Astrocyte of the hippocampus (primary cell): ENCODE data around the gene SIGLEC10.
"Not testable (repeated sequence)": the region's sequence is repeated elsewhere in the genome, so short reads cannot be mapped to it uniquely, and the experiment has no call there.

Experiments
- DNase-seq: peaks from one replicate; pipeline ENCODE4 v3.0.0; 2011; ENCODE audit warnings: low read depth, low spot score

The SIGLEC10 gene

DNA sequence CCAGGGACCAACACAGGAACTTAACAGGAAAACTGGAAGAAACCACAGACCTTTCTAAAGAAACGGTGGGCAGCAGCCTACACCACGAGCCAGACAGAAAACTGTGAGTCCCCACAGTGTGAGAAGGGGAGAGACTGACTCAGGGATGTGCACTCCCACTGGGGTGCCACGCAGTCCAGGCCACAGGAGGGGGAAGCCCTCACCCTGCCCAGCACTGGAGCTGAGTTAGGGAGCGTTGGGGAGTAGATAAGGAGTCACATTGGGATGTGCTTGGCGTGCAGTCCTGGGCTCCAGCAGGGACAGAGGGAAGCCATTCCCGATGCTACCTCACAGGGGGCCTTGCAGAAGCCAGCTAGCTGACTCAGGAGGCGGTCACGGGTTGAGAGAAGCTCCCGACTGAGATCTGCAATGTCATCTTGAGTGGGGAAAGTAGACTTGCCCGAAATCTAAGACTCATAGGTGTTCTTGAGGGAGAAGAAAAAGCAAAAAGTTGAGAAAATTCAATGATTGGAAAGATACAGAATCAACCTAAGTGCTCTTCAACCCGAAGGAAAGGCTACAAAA is 23.5 kb upstream of the SIGLEC10 start:
- DNase-seq, result no peak

DNA sequence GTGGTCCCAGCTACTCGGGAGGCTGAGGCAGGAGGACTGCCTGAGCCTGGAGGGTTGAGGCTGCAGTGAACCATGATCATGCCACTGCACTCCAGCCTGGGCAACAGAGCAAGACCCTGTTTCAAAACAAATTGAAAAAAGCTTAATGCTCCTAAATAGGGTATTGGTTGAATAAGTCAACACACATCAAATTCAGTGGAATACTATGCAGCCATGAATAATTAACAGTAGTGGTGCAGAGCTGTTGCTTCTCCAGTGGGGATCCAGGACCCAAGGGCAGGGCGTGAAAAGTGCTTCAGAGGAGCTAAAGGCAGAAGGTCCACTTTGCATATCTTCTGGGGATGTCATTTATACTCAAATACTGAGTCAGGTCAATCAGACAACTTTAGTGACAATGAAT is 22.6 kb upstream of the SIGLEC10 start:
- DNase-seq, result no peak

DNA sequence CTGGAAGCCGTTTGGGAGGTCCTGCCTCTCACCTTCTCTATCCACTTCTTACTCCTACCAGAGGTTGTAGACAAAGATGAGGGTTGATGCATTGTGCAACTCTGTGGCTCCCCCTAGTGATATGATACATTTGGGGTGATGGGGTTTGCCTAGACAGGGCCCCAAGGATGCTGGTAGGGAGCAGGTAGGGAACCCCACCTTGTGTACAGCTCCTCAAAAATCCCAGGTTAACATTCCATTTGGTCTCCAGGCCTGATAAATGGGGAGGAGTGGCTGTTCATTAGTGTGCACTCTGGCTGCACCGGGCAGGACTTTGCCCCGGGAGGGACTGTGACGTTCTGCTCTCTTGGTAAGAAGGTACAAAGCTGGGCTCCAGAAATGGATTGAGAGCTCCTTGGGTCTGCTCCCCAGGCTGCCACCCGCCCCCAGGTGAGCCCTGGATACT is 21.6 kb upstream of the SIGLEC10 start:
- DNase-seq, result peak; percentile 6

DNA sequence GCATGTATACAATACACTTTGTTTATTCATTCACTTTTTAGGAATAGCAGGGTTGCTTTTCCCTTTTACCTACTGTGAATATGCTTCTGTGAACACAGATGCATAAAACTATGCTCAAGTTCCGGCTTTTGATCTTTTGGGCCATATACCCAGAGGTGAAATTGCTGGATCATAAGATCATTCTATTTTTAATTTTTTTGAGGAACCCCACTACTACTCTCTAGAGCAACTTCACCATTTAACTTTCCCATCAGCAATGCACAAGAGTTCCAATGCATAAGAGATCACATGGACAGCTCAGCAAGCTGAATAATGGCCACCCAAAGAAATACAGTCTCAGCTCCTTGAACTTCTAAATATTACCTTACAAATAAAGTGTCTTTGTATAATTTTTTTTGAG is 17.0 kb upstream of the SIGLEC10 start:
- no peak for DNase-seq

DNA sequence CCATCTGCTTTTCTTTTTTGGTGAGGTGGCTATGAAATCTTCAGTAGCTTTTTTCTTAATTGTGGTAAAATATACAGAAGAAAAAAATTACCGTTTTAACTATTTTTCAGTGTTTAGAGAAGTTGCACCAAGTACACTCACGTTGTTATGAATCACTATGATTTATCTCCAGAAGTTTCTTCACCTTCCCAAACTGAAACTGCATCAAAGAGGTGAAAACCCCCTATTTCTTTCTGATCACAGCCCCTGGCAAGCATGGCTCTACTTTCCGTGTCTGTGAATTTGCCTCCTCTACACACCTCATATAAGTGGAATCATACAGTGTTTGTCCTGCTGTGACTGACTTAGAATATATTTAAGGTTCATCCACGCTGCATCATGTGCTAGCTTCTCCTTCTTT is 15.6 kb upstream of the SIGLEC10 start:
- no peak for DNase-seq

DNA sequence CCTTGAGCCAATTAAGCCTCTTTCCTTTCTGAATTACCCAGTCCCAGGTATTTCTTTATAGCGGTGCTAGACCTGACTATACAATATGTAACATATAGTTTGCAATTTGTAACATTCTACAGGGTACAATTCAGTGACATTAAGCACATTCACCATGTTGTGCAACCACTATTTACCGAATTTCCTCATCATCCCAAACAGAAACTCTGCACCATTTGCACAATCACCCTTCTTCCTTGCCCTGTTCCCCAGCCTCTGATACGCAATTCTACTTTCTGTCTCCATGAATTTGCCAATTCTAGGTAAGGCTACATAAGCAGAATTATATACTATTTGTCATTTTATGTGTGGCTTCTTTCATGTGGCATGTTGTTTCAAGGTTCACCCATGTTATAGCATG is 13.7 kb upstream of the SIGLEC10 start:
- no peak for DNase-seq

DNA sequence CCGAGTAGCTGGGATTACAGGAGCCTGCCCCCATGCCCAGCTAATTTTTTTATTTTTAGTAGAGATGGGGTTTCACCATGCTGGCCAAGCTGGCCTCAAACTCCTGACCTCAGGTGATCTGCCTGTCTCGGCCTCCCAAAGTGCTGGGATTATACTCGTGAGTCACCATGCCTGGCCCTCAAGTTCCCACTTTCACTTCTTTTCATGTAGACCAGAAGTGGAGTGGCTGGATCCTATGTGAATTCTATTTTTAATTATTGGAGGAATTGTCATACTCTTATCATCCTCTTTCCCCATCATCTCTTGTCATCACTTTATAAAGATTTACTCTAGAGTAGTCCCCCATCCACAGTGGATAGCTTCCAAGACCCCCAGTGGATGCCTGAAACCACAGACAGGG is 12.8 kb upstream of the SIGLEC10 start:
- DNase-seq, result no peak

DNA sequence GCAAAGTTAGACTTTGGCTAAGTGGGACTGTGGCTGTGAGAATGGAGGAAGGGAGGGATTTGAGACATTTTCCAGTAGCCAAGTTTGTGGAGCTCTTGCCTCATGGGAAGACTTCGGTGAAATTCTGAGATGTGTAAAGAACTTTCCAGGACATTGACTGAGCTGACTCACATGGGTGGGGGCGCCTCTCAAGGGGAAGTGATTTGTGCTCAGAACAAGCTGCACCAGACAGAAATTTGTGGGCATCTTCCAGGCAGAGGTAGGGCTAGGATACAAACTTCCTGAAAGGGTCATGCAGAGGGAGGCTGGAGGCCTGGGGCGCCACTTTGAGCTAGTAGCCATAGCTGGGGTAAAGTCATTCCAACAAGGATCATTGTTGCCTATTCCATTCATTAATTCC is 9.8 kb upstream of the SIGLEC10 start:
- DNase-seq, result no peak

DNA sequence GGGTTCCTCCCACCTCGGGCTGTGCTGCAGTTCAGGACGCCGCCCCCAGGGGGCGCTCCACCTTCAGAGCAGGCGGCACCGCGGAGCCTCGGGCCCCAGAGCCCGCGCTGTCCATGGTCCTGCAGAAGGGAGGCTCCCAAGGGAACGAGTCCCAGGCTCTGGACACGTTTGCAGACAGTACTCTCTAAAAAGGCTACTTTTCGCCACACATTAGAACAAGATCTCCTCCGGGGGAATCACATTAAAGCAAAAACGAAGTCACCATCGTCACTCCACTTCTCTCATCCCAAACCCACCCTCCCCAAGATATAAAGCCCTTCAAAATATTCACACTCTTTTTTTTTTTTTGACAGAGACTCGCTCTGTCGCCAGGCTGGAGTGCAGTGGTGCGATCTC is 4.6 kb upstream of the SIGLEC10 start:
- peak; percentile 89 for DNase-seq

DNA sequence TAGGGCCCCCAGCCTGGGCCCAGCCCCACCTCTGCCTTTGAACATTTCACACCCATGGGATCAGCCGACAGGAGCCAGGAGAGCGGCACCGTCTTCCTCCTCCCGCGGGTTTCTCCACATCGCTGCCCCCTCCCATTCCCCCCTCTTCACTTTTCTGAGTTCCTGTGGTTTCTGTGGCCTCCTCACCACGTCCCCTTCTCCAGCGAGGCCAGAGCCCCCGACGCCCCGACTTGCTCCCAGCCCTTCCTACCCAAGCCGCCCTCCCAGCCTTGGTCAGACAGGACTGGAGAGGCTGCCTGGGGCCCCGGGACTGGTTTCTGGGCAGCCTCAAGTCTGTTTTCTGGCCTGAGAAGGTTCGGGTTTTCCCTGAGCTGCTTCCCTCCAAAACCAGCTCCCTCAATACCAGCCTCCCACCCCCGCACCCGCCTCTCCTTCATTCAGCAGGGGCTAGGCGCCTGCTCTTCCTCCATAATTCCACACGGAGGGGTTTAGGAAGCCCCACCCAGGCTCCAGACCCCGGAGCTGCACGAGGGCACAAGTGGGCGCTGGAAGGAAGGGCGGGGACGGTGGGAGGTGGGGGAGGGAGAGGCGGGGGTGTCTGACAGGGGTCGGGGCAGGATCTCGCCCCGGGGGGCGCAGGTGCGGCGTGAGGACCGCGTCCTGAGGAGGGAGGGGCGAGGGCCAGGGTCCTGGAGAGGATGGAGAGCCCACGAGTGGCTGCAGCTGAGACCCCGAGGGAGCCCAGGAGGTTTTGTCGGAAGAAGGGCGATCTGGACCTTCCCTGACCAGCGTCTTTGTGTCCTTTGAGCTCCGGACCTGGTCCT is 4.0 kb upstream of the SIGLEC10 start:
- DNase-seq, result no peak

DNA sequence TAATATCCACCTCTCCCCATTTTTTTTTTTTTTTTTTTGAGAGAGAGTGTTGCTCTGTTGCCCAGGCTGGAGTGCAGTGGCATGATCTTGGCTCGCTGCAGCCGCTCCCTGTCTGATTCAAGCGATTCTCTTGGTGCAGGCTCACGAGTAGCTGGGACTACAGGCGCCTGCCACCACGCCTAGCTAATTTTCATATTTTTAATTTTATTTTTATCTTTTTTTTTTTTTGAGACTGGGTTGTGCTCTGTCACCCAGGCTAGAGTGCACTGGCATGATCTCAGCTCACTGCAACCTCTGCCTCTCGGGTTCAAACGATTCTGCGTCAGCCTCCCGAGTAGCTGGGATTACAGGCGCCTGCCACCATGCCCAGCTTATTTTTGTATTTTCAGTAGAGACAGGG is 3.1 kb upstream of the SIGLEC10 start:
- DNase-seq, result not testable (repeated sequence)

DNA sequence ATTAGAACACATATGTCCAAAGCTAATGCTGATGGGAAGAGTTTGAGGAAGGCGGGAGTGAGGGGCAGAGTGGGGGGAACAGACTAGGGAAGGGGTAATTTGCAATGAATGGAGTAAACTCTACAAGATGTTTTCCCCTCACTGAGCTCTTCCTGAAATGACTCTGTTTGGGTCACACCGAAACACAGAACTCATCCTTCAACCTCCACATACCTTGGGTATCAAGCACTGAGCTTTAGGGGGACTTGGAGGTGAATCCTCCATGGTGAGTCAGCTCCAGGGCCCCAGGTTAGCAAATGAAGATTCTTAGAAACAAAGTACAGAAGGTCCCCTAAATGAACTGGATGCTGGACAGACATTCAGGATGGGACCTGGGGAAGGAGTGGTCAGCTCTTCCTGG is 1.3 kb upstream of the SIGLEC10 start:
- DNase-seq, result no peak

DNA sequence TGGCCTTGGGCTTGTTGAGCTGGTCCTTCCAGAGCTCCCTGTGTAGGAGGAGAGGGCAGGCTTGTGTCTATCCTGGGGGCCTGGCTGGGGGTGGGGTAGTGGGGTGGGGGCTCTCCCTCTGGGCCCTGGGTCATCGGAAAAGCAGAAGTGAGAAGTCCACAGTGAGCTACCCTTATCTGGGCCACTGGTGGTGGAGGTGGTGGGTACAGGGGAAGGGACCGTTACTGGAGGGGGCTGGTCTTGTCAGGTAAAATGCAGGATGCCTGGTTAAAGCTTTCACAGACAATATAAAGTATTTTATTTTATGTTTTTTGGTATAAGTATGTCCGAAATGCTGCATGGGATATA is 342 bp upstream of the SIGLEC10 start:
- DNase-seq, result no peak

DNA sequence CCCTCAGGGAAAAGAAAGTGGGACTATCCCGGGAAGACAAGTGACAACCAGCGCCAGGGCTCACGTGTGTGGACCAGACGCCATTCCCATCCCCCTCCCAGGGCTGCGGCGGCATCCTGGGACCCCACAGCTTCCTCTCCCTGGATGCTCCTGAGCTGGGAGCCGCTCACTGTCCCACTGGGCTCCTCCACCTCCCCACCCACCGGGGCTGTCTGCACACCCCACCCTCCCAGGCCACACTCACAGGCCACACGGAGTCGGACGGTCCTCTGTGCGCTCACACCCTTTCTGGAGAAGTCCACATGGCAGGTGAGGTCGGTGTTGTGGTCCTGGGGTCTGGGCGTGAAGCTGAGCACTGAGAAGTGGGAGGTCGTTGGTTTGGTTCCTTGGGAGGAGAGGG is 1.0 kb downstream of the SIGLEC10 start:
- DNase-seq, result not testable (repeated sequence)

DNA sequence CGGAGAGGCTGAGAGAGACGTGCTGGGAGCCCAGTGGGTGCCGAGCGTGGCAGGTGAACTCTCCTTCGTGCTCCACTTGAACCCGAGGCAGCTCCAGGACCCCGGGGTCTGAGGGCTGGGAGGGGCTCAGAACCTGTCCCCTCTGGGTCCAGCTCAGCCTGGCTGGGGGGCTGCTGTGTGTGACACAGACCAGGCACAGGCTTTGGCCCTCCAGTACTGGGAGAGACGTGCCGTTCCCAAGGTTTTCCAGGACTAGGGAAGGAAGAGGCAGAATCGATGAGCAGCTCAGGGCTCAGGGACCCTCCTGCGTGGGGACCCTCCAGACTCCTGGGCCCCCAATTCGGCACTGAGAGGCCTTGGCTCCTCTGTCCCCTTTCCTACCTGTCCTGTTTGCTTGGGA is 2.3 kb downstream of the SIGLEC10 start:
- no peak for DNase-seq

DNA sequence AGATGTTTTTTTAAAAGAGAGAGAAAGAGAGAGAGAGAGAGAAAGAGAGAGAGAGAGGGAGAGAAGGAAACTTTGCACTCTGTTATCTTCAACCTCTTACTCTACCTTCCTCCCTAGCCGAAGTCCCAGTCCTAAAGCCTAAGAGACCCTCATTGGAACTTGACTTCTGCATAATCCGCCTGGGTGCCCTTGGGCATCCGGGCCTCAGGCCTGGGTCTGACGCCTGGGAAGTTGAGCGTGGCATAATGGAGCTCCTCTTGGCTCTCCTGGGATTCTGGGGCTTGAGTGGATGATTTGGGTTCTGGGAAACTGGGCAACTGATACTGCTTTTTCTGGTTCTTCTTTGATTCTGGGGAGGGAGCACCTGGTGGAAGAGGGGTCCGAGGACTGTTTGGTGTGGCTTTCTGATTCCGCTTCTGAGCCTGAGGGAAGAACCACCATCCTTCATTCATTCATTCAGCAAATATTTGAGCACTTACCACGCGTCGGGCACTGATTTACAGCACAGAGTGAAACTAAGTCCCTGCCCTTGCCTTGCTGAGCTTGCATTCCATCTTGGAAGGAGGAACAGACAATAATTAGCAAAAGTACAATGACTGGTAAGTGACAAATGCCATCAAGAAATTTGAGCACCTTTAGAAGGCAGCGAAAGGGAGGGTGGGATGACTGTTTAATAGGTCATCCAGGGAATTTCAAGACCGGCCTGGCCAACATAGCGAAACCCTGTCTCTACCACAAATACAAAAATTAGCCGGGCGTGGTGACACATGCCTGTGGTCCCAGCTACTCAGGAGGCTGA is 6.3 kb downstream of the SIGLEC10 start:
- no peak for DNase-seq

DNA sequence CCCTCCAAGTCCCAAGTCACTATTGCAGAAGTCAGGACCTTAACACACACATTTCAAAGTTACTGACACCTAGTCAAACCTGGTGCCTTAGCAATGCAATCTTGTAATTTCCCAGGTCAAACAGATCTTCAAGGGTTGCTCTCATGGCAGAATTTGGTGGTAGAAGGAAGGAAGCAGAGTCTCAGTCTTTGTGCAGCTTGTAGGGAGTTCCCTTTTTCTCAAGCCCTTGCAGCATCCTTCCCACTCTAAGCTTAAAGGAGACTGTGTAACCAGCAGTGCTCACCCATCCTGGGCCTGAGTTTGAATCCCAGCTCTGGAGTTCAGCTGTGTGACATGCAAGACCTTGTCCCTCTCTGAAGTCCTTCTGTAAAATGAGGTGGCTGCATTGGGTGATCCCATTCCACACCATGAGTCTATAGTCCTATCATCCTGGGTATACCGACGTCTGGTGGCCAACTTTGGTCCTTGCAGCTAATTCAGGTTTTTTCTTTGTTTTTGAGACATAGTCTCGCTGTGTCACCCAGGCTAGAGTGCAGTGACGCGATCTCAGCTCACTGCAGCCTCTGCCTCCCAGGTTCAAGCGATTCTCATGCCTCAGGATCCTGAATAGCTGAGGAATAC is 9.8 kb downstream of the SIGLEC10 start:
- peak; percentile 18 for DNase-seq

DNA sequence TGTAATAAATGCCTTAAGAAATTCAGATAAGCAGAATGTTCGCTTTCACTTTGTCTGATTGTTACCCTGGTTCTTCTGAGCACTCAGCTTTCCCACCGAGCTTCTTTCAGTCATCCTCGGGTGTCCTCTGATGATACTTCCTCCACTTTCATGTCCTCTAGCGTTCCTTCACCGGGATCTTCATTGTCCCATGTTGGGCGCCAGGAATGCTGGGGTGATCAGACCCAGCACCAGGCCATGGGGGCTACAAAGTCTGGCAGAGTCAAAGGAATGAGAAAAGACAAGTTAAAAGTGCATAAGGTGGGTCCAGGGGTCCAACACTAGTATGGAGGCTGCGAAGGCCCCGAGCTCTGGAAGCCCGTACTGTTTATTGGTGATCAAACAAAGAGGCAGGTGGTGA is 15.3 kb downstream of the SIGLEC10 start:
- DNase-seq, result no peak

DNA sequence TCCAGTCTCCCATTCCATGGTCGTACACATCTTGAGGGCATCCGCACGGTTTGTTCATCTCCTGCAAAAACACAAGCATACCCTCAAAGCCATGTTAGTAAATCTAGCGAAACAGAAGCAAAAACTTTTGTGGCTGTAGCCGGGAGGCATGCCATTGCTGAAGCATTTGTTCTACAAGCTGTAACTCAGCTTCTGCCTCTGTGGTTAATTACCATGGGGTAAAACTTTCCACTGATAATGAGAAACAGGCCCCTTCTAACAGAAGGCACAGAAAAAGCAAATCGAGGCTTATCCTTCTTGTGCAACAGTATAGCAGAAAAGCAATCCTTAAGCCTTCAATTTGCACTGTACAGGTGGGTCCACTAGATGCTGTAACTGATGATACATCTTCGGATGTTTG is 17.5 kb downstream of the SIGLEC10 start:
- DNase-seq, result not testable (repeated sequence)

DNA sequence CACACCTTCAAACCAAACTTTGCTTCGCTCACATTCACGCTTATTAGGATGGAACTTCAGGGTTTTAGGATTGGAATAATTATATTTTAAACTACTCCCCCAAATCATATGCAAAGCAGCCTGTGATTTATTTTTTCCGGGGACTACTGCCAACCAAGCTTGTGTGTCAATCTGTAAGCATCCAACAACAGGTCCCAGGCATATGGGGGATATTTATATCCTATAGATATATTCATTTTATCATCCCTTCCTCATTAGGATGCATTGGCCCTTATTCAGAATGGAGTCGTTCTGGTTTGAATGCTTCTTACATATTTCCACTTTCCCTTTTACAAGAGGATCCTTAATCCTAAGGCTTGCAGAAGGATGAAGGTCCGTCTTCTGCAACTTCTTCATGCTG is 18.2 kb downstream of the SIGLEC10 start:
- DNase-seq, result no peak

DNA sequence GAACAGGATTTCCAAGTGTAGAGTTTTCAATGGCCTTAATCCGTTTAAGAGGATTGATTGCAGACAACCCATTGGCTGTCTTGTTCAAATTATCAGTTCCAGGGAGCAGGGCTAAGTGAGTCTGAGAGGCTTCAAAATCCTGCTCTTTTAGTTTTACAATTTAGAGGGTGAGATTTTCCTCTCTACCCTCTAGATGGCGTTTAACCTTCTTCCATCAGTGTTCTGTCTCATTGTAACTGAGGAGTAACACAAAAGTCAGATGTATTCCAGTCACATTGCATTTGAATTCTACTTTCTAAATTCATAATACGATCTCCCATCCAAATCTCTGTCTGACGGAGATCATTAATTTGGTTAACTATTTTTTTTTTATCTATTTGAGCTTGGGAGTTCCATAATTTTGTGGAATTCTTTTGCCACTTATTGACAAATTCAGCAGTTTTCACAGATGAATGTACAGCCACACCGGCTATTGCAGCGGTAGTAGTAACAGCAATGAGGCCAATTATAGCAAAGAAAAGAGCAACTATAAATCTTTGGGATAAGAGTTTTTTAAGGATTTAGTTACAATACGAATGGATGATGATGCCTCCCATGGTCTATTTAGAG is 19.2 kb downstream of the SIGLEC10 start:
- peak; percentile 13 for DNase-seq

DNA sequence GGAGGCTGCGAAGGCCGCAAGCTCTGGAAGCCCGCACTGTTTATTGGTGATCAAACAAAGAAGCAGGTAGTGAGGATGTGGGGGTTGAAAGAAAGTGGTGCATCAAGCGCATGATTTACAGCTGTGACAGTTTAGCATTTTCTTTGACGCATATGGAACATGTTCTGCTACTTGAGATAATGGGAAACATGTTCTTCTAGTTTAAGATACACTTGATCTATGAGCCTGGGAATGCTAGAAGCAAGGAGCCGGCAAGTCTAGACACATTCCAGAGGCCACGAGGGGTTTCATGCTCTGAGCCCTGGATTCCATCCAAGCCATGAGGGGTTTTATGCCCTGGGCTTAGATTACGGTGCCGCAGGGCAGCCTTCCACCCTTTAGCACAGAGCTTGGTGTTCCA is 20.0 kb downstream of the SIGLEC10 start:
- not testable (repeated sequence) for DNase-seq
